GM19324 (cell line): ENCODE results near the gene EFCAB9.
"Not testable (repeated sequence)": the region's sequence is repeated elsewhere in the genome, so short reads cannot be mapped to it uniquely, and the experiment has no call there.

Source experiments
- ATAC-seq: cut with Tn5 transposase; IDR thresholded peaks from one replicate; pipeline ENCODE4 v1.9.1; 2021; ENCODE audit warnings: mild to moderate bottlenecking, moderate library complexity; ENCODE audit not compliant: unreplicated experiment, low FRiP score

The EFCAB9 gene

GRCh38 chr5:172193872-172194271 lies at the start of gene EFCAB9:
Gene EFCAB9 (plus strand): TSS chr5:172194172. CDS start chr5:172194173, 1 bp downstream.
- no peak for ATAC-seq

GRCh38 chr5:172144291-172144815 lies 49.6 kb upstream of the EFCAB9 start:
- ATAC-seq, result no peak

GRCh38 chr5:172144931-172145869 lies 48.8 kb upstream of the EFCAB9 start:
- ATAC-seq, result no peak

- no peak for ATAC-seq
Measured at GRCh38 chr5:172145870-172146747, 47.9 kb upstream of the EFCAB9 start.

- ATAC-seq, result no peak
Measured at GRCh38 chr5:172146748-172147092, 47.3 kb upstream of the EFCAB9 start.

- no peak for ATAC-seq
Measured at GRCh38 chr5:172147857-172148256, 46.1 kb upstream of the EFCAB9 start.

GRCh38 chr5:172148381-172148780 lies 45.6 kb upstream of the EFCAB9 start:
- no peak for ATAC-seq

GRCh38 chr5:172149073-172149472 lies 44.9 kb upstream of the EFCAB9 start:
- ATAC-seq, result no peak

GRCh38 chr5:172149481-172149880 lies 44.5 kb upstream of the EFCAB9 start:
- not testable (repeated sequence) for ATAC-seq

GRCh38 chr5:172150514-172151425 lies 43.2 kb upstream of the EFCAB9 start:
- peak; percentile 58 for ATAC-seq

GRCh38 chr5:172151661-172152210 lies 42.2 kb upstream of the EFCAB9 start:
- ATAC-seq, result no peak

- no peak for ATAC-seq
Measured at GRCh38 chr5:172153695-172154094, 40.3 kb upstream of the EFCAB9 start.

- ATAC-seq, result not testable (repeated sequence)
Measured at GRCh38 chr5:172155101-172155500, 38.9 kb upstream of the EFCAB9 start.

GRCh38 chr5:172156541-172156994 lies 37.4 kb upstream of the EFCAB9 start:
- ATAC-seq, result no peak

- no peak for ATAC-seq
Measured at GRCh38 chr5:172159016-172159415, 35.0 kb upstream of the EFCAB9 start.

GRCh38 chr5:172160506-172160905 lies 33.5 kb upstream of the EFCAB9 start:
- ATAC-seq, result no peak

- no peak for ATAC-seq
Measured at GRCh38 chr5:172162323-172162986, 31.5 kb upstream of the EFCAB9 start.

GRCh38 chr5:172162987-172163343 lies 31.0 kb upstream of the EFCAB9 start:
- ATAC-seq, result no peak

GRCh38 chr5:172163346-172163745 lies 30.6 kb upstream of the EFCAB9 start:
- no peak for ATAC-seq
